A549 (cell line): Measurements from ENCODE around the gene PLCB4.

Experiments
- BHLHE40 ChIP-seq: IDR thresholded peaks from 2 replicates; pipeline ENCODE4 v1.6.1; 2012; ENCODE audit warnings: low read depth, low read length, inconsistent platforms
- CHD4 ChIP-seq: fragments of 200-600 bp; sonication (generic); IDR thresholded peaks from 2 replicates; pipeline ENCODE4 v1.6.1; 2016; ENCODE audit warnings: antibody characterized with exemption, mild to moderate bottlenecking, borderline replicate concordance
- EP300 ChIP-seq, 2 experiments: fragments of >200 bp; sonication (Bioruptor Twin); formaldehyde crosslinking; IDR thresholded peaks; 2 replicates in 1 of 2; 3 replicates in 1 of 2; pipeline ENCODE4 v1.6.1; 2016 to 2017
- JUNB ChIP-seq: fragments of >200 bp; sonication (Bioruptor Twin); formaldehyde crosslinking; IDR thresholded peaks from 2 replicates; pipeline ENCODE4 v1.6.1; 2016
- POLR2A ChIP-seq: IDR thresholded peaks from 2 replicates; pipeline ENCODE4 v1.6.1; 2012; ENCODE audit warnings: mild to moderate bottlenecking, low read length
- TF ChIP-seq, protein P1 (sequence below): fragments of >200 bp; sonication (Bioruptor Twin); formaldehyde crosslinking; IDR thresholded peaks from 3 replicates; pipeline ENCODE4 v1.5.1; 2016
- TF ChIP-seq, protein P2 (sequence below): fragments of 200-600 bp; sonication (generic); IDR thresholded peaks from 2 replicates; pipeline ENCODE4 v1.6.1; 2016; ENCODE audit warnings: antibody characterized with exemption, mild to moderate bottlenecking, moderate library complexity

DNA sequence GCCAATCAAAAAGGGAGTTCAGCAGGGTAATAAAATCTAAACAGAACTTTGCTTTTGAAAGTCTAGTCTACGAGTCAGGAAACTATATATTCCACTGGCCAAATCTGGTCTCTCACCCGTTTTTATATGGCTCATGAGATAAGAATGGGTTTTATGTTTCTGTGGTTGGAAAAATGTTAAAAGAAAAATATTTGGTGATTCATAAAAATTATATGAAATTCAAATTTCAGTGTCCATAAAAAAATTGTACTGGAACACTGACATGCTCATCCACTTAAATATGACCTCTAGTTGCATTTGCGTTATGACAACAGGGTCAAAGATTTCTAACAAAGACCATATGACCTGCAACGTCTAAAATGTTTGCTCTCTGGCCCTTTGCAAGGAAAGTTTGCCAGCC is 423.2 kb downstream of the PLCB4 start:
- TF ChIP-seq, protein P1, sequence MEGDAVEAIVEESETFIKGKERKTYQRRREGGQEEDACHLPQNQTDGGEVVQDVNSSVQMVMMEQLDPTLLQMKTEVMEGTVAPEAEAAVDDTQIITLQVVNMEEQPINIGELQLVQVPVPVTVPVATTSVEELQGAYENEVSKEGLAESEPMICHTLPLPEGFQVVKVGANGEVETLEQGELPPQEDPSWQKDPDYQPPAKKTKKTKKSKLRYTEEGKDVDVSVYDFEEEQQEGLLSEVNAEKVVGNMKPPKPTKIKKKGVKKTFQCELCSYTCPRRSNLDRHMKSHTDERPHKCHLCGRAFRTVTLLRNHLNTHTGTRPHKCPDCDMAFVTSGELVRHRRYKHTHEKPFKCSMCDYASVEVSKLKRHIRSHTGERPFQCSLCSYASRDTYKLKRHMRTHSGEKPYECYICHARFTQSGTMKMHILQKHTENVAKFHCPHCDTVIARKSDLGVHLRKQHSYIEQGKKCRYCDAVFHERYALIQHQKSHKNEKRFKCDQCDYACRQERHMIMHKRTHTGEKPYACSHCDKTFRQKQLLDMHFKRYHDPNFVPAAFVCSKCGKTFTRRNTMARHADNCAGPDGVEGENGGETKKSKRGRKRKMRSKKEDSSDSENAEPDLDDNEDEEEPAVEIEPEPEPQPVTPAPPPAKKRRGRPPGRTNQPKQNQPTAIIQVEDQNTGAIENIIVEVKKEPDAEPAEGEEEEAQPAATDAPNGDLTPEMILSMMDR: no peak
- TF ChIP-seq, protein P2, sequence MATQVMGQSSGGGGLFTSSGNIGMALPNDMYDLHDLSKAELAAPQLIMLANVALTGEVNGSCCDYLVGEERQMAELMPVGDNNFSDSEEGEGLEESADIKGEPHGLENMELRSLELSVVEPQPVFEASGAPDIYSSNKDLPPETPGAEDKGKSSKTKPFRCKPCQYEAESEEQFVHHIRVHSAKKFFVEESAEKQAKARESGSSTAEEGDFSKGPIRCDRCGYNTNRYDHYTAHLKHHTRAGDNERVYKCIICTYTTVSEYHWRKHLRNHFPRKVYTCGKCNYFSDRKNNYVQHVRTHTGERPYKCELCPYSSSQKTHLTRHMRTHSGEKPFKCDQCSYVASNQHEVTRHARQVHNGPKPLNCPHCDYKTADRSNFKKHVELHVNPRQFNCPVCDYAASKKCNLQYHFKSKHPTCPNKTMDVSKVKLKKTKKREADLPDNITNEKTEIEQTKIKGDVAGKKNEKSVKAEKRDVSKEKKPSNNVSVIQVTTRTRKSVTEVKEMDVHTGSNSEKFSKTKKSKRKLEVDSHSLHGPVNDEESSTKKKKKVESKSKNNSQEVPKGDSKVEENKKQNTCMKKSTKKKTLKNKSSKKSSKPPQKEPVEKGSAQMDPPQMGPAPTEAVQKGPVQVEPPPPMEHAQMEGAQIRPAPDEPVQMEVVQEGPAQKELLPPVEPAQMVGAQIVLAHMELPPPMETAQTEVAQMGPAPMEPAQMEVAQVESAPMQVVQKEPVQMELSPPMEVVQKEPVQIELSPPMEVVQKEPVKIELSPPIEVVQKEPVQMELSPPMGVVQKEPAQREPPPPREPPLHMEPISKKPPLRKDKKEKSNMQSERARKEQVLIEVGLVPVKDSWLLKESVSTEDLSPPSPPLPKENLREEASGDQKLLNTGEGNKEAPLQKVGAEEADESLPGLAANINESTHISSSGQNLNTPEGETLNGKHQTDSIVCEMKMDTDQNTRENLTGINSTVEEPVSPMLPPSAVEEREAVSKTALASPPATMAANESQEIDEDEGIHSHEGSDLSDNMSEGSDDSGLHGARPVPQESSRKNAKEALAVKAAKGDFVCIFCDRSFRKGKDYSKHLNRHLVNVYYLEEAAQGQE: no peak
- TF ChIP-seq CHD4 (no peak), BHLHE40 (no peak), POLR2A (no peak), EP300 (IDR thresholded peaks at IDR 0.05) (no peak), JUNB (no peak)
